ENCODE measurements around the gene SNX20. TPM values are rescaled to one million over a fixed set of nuclear protein-coding genes. Genes with fewer than 3 reads are reported as not detected.

The SNX20 gene
- total RNA-seq, 1 donor from 2014 or later: 34.3 TPM

GRCh38 chr16:50685462-50686063 is 4.5 kb upstream of the SNX20 start:
- Mint-ChIP-seq H3K9me3 (no peaks in the 10 kb centered on the region), H3K27me3 (ENCODE audit: insufficient read depth) (peaks cover 1% of the 10 kb centered on the region), H3K4me1 (ENCODE audit: low read depth) (peaks cover 64% of the 10 kb centered on the region), H3K4me3 (peak overlapping the region; percentile 56), H3K27ac (peak overlapping the region; percentile 93), H3K36me3 (ENCODE audit: low read depth) (no peaks in the 10 kb centered on the region)
- no peak for DNase-seq (ENCODE audit: low spot score)
- intact Hi-C loops (cut with micrococcal nuclease): loop anchor here (1.0 kb wide), 2 partner anchors 23 to 62 kb away; no protein-coding TSS in a partner anchor

- peak overlapping the region; percentile 56 for H3K4me3 Mint-ChIP-seq
- DNase-seq (ENCODE audit: low spot score): peak; percentile 47
- no peaks in the 10 kb centered on the region for H3K9me3 Mint-ChIP-seq
- intact Hi-C loops (cut with micrococcal nuclease): loop anchor here (1.0 to 5.0 kb wide), 7 partner anchors 14 to 418 kb away; partner anchors contain the start of gene ADCY7
- peaks cover 1% of the 10 kb centered on the region for H3K27me3 Mint-ChIP-seq (ENCODE audit: insufficient read depth)
- peaks cover 69% of the 10 kb centered on the region for H3K4me1 Mint-ChIP-seq (ENCODE audit: low read depth)
- H3K36me3 Mint-ChIP-seq (ENCODE audit: low read depth): no peaks in the 10 kb centered on the region
- peak overlapping the region; percentile 93 for H3K27ac Mint-ChIP-seq
Observed at GRCh38 chr16:50684823-50685461, 3.8 kb upstream of the SNX20 start.

GRCh38 chr16:50683689-50684374 is 2.7 kb upstream of the SNX20 start:
- intact Hi-C loops (cut with micrococcal nuclease): loop anchor here (1.0 to 5.0 kb wide), 5 partner anchors 13 to 417 kb away; partner anchors contain the start of gene ADCY7
- Mint-ChIP-seq H3K36me3 (ENCODE audit: low read depth) (peaks cover 5% of the 10 kb centered on the region), H3K4me3 (peak overlapping the region; percentile 56), H3K27ac (peak overlapping the region; percentile 93), H3K27me3 (ENCODE audit: insufficient read depth) (no peaks in the 10 kb centered on the region), H3K4me1 (ENCODE audit: low read depth) (peaks cover 72% of the 10 kb centered on the region), H3K9me3 (no peaks in the 10 kb centered on the region)
- peak; percentile 74 for DNase-seq (ENCODE audit: low spot score)

DNA sequence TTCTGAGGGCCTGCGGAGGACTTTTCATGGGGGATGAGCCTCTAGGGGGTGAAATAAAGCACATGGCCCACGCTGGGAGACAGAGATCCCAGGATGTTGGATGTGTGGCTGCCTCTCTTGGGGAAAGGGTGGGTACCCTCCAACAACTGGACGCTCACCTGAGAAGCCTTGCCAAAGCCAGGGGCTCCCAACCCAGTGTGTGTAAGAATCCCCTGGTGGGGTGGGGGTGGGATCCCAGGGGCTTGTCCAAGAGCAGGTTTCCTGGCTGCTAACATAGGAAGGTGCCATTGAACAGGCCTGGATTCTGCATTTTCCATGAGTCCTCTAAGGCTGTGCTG is 587 bp downstream of the SNX20 start:
- H3K27ac Mint-ChIP-seq: peak overlapping the region; percentile 85
- H3K4me1 Mint-ChIP-seq (ENCODE audit: low read depth): peaks cover 87% of the 10 kb centered on the region
- intact Hi-C loops (cut with micrococcal nuclease): loop anchor here (2.0 to 5.0 kb wide), 3 partner anchors 14 to 526 kb away; partner anchors contain the start of gene ADCY7
- H3K9me3 Mint-ChIP-seq: no peaks in the 10 kb centered on the region
- no peaks in the 10 kb centered on the region for H3K27me3 Mint-ChIP-seq (ENCODE audit: insufficient read depth)
- H3K36me3 Mint-ChIP-seq (ENCODE audit: low read depth): peaks cover 29% of the 10 kb centered on the region
- DNase-seq (ENCODE audit: low spot score): no peak
- H3K4me3 Mint-ChIP-seq: peak overlapping the region; percentile 82

GRCh38 chr16:50679676-50680555 is 1.2 kb downstream of the SNX20 start:
- peaks cover 35% of the 10 kb centered on the region for H3K36me3 Mint-ChIP-seq (ENCODE audit: low read depth)
- DNase-seq (ENCODE audit: low spot score): no peak
- intact Hi-C loops (cut with micrococcal nuclease): loop anchor here (2.0 to 5.0 kb wide), 3 partner anchors 13 to 525 kb away; partner anchors contain the start of gene ADCY7
- H3K4me1 Mint-ChIP-seq (ENCODE audit: low read depth): peaks cover 81% of the 10 kb centered on the region
- H3K27me3 Mint-ChIP-seq (ENCODE audit: insufficient read depth): no peaks in the 10 kb centered on the region
- peak overlapping the region; percentile 85 for H3K27ac Mint-ChIP-seq
- no peaks in the 10 kb centered on the region for H3K9me3 Mint-ChIP-seq
- peak overlapping the region; percentile 82 for H3K4me3 Mint-ChIP-seq

DNA sequence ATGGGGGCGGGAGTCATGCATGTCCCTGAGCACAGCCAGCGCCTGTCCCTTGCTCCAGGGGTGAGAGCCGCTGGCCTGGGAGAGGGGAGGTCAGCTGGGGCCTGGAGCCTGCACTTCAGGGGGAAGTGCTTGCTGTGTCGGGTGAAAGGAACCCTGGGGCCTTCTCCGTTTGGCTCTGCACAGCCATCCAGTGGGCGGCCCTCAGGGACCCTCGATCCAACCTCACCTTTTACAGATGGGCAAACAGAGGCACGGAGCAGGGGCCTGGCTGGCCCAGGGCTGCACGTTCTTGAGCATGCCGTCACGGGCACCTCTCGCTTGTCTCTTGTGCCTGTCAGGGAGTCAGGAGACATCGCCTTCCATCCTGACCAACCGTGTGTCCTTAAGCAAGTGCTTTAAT is 1.8 kb downstream of the SNX20 start:
- H3K27ac Mint-ChIP-seq: peak overlapping the region; percentile 85

GRCh38 chr16:50678531-50678930 is 2.6 kb downstream of the SNX20 start:
- peak overlapping the region; percentile 77 for H3K27ac Mint-ChIP-seq
- no peak for DNase-seq (ENCODE audit: low spot score)
- H3K36me3 Mint-ChIP-seq (ENCODE audit: low read depth): peaks cover 46% of the 10 kb centered on the region
- H3K27me3 Mint-ChIP-seq (ENCODE audit: insufficient read depth): no peaks in the 10 kb centered on the region
- intact Hi-C loops (cut with micrococcal nuclease): no loop called here
- peaks cover 3% of the 10 kb centered on the region for H3K9me3 Mint-ChIP-seq
- peak overlapping the region; percentile 76 for H3K4me3 Mint-ChIP-seq
- H3K4me1 Mint-ChIP-seq (ENCODE audit: low read depth): peaks cover 67% of the 10 kb centered on the region

More for the DNA sequence above, 1.8 kb downstream of the SNX20 start:
- intact Hi-C loops (cut with micrococcal nuclease): no loop called here
- H3K4me3 Mint-ChIP-seq: peak overlapping the region; percentile 82
- H3K27me3 Mint-ChIP-seq (ENCODE audit: insufficient read depth): no peaks in the 10 kb centered on the region
- DNase-seq (ENCODE audit: low spot score): no peak
- H3K36me3 Mint-ChIP-seq (ENCODE audit: low read depth): peaks cover 42% of the 10 kb centered on the region
- peaks cover 75% of the 10 kb centered on the region for H3K4me1 Mint-ChIP-seq (ENCODE audit: low read depth)
- H3K9me3 Mint-ChIP-seq: no peaks in the 10 kb centered on the region

DNA sequence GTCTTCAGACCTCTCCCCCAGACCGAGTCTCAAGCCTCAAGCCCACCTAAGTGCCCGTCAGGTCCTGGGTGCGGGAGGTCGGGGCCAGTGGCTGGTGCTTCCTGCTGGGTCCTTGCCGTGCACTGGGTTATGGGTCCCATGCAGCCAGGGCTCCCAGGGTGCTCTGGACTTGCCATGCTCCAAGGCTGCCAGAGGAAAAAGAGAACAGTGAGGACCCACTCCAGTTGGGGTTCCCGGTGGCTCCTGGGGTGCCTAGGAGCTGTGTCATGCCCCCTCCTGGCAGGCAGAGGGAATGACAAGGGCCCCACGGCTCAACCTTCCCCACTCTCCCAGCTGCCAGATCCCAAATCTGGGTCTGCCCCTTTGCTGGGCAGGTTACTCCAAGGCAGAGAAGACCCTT is 3.8 kb downstream of the SNX20 start:
- H3K4me1 Mint-ChIP-seq (ENCODE audit: low read depth): peaks cover 55% of the 10 kb centered on the region
- no peaks in the 10 kb centered on the region for H3K27me3 Mint-ChIP-seq (ENCODE audit: insufficient read depth)
- peaks cover 54% of the 10 kb centered on the region for H3K36me3 Mint-ChIP-seq (ENCODE audit: low read depth)
- H3K4me3 Mint-ChIP-seq: no peak overlapping the region
- DNase-seq (ENCODE audit: low spot score): no peak
- peak overlapping the region; percentile 52 for H3K27ac Mint-ChIP-seq
- intact Hi-C loops (cut with micrococcal nuclease): no loop called here
- H3K9me3 Mint-ChIP-seq: peaks cover 11% of the 10 kb centered on the region

- Mint-ChIP-seq H3K27me3 (ENCODE audit: insufficient read depth) (no peaks in the 10 kb centered on the region), H3K9me3 (peaks cover 15% of the 10 kb centered on the region), H3K27ac (no peak overlapping the region), H3K4me3 (no peak overlapping the region), H3K4me1 (ENCODE audit: low read depth) (peaks cover 51% of the 10 kb centered on the region), H3K36me3 (ENCODE audit: low read depth) (peaks cover 60% of the 10 kb centered on the region)
- DNase-seq (ENCODE audit: low spot score): no peak
- intact Hi-C loops (cut with micrococcal nuclease): no loop called here
Observed at GRCh38 chr16:50676684-50677225, 4.4 kb downstream of the SNX20 start.

DNA sequence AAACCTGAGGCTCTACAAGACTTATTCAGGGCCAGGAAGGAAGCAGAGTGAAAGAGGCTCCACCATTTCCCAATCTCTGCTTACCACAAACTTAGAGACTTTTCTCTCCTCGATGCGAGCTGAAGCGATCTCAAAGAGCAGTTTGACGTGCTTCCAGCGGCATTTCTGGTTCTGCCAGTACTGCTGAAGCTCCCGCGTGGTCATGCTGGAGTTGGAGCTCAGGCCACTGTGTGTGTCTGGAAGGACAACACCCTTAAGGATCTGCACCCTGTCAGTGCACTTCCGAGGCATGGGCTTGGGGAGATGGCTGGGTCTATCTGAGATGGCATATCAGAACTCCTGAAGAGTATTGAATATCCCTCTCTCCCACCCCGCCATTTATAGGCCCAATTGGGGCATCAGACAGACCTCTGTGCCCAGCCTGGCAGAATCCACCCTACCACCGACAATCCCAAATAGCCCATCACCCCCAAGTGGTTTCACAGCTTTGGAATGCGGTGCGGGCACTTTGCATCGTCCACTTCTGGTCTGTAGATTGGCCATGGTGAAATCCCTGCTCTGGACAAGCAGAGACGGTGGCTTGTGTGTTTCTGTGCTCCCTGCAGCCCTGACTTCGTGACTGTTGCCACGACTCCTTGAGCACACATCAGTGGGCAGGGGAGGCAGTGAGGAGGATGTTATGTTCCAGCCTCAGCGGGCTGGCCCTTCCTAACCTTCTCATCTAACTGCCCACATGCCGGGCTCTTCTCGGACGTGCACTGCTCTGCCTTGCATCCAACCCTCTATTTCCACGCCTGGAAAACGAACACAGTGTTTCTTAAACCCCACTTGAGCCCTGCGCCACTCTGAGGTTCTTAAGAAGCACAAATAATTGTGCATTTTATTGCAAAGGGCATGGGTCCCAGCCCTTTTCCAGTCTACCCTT is 5.2 kb downstream of the SNX20 start:
- Mint-ChIP-seq H3K36me3 (ENCODE audit: low read depth) (peaks cover 67% of the 10 kb centered on the region), H3K4me3 (no peak overlapping the region), H3K4me1 (ENCODE audit: low read depth) (peaks cover 52% of the 10 kb centered on the region), H3K9me3 (peaks cover 19% of the 10 kb centered on the region), H3K27me3 (ENCODE audit: insufficient read depth) (no peaks in the 10 kb centered on the region), H3K27ac (no peak overlapping the region)
- intact Hi-C loops (cut with micrococcal nuclease): no loop called here
- DNase-seq (ENCODE audit: low spot score): no peak

- no peak overlapping the region for H3K27ac Mint-ChIP-seq
- DNase-seq (ENCODE audit: low spot score): no peak
- H3K27me3 Mint-ChIP-seq (ENCODE audit: insufficient read depth): no peaks in the 10 kb centered on the region
- peaks cover 19% of the 10 kb centered on the region for H3K9me3 Mint-ChIP-seq
- peaks cover 46% of the 10 kb centered on the region for H3K4me1 Mint-ChIP-seq (ENCODE audit: low read depth)
- no peak overlapping the region for H3K4me3 Mint-ChIP-seq
- intact Hi-C loops (cut with micrococcal nuclease): no loop called here
- H3K36me3 Mint-ChIP-seq (ENCODE audit: low read depth): peaks cover 71% of the 10 kb centered on the region
Observed at GRCh38 chr16:50674831-50675230, 6.3 kb downstream of the SNX20 start.

Measured in activated T-helper 1 cell treated with anti-CD3 and anti-CD28 coated beads, Interleukin-12 subunit alpha, Interleukin-12 subunit beta, Interleukin-2, Interleukin-4 antibody, amounts not matched to agents 30 ng/mL and 10 ng/mL and 1 ng/mL, durations not matched to agents 14 hours and 24 hours and 36 hours (primary cell).